ENCODE measurements around the gene SEMA3B. TPM values are rescaled to one million over a fixed set of nuclear protein-coding genes. Genes with fewer than 3 reads are reported as not detected.
"Not testable (repeated sequence)": the region's sequence is repeated elsewhere in the genome, so short reads cannot be mapped to it uniquely, and the experiment has no call there.

The SEMA3B gene
- total RNA-seq, 6 donors from 2014 or later, result 98.3 to 242 (median 122) TPM

DNA sequence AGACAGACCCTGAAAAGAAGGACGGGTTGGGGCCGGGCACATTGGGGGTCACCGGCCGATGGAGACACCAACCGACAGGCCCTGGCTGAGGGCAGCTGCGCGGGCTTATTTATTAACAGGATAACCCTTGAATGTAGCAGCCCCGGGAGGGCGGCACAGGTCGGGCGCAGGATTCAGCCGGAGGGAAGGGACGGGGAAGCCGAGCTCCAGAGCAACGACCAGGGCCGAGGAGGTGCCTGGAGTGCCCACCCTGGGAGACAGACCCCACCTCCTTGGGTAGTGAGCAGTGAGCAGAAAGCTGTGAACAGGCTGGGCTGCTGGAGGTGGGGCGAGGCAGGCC is 7.8 kb downstream of the SEMA3B start:
- DNase-seq, result no peak
- Histone ChIP-seq H3K36me3 (peaks cover 0 to 28% (median 8%) of the 10 kb centered on the region in 4 donors), H3K27me3 (peaks cover 0 to 13% (median 5%) of the 10 kb centered on the region in 4 donors), H3K27ac (no peak overlapping the region), H3K4me1 (peaks cover 18 to 38% (median 25%) of the 10 kb centered on the region in 4 donors), H3K4me3 (no peak overlapping the region), H3K9me3 (no peaks in the 10 kb centered on the region)
- ATAC-seq (ENCODE audit: low FRiP score in 2 of 2), result no peak
- TF ChIP-seq, protein P1, sequence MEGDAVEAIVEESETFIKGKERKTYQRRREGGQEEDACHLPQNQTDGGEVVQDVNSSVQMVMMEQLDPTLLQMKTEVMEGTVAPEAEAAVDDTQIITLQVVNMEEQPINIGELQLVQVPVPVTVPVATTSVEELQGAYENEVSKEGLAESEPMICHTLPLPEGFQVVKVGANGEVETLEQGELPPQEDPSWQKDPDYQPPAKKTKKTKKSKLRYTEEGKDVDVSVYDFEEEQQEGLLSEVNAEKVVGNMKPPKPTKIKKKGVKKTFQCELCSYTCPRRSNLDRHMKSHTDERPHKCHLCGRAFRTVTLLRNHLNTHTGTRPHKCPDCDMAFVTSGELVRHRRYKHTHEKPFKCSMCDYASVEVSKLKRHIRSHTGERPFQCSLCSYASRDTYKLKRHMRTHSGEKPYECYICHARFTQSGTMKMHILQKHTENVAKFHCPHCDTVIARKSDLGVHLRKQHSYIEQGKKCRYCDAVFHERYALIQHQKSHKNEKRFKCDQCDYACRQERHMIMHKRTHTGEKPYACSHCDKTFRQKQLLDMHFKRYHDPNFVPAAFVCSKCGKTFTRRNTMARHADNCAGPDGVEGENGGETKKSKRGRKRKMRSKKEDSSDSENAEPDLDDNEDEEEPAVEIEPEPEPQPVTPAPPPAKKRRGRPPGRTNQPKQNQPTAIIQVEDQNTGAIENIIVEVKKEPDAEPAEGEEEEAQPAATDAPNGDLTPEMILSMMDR (IDR thresholded peaks at IDR 0.05), result no peak
- TF ChIP-seq EP300 (IDR thresholded peaks at IDR 0.05) (no peak), POLR2AphosphoS5 (IDR thresholded peaks at IDR 0.05) (no peak), POLR2A (IDR thresholded peaks at IDR 0.05) (no peak)
- 87% methylated on average over 16 to 17 of the region's 17 CpGs for WGBS, 2 donors

DNA sequence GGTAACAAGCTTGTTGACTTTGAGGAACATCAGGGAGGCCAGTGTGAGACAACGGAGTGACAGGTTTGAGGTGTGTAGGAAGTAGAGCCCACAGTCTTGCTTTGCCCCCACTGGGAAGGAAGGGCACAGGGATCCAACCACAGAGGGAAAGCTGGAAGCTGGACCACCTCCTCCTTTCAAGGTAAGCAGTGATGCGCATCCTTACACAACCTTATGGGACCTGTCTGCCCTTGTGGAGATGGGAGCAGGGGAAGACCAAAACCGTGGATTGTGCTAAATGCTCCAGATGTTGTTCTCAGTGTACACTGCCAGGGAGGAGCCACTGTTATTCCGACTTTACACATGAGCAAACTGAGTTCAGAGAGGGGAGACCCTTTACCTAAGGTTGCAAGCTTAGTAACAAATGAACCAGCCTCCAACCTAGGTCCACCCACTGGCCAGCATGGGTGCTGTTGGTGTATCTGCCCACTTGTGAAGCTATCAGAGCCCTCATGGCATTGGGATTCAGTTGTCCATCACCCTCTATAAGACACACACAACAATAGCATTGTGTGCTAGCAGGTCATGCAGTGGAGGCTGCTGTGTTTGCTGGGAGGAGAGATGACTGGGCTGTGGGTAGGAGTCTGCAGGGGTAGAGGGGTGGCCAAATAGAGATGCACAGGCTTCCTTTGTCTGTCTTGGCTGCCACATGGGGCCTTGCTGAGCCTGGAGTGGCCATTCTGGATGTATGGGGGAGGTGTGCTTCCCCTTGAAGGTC is 9.4 kb downstream of the SEMA3B start:
- Histone ChIP-seq H3K36me3 (peaks cover 0 to 28% (median 8%) of the 10 kb centered on the region in 4 donors), H3K9me3 (no peaks in the 10 kb centered on the region), H3K4me3 (no peak overlapping the region), H3K27me3 (peaks cover 0 to 13% (median 5%) of the 10 kb centered on the region in 4 donors), H3K27ac (no peak overlapping the region), H3K4me1 (peaks cover 14 to 25% (median 15%) of the 10 kb centered on the region in 4 donors)
- DNase-seq (no peak), ATAC-seq (ENCODE audit: low FRiP score in 2 of 2) (no peak)
- TF ChIP-seq, protein P1 (IDR thresholded peaks at IDR 0.05), result no peak
- TF ChIP-seq EP300 (IDR thresholded peaks at IDR 0.05), result no peak
- TF ChIP-seq POLR2A (IDR thresholded peaks at IDR 0.05), result no peak
- TF ChIP-seq POLR2AphosphoS5 (IDR thresholded peaks at IDR 0.05), result no peak
- 85 to 90% methylated on average over 4 of the region's 4 CpGs for WGBS, 2 donors

DNA sequence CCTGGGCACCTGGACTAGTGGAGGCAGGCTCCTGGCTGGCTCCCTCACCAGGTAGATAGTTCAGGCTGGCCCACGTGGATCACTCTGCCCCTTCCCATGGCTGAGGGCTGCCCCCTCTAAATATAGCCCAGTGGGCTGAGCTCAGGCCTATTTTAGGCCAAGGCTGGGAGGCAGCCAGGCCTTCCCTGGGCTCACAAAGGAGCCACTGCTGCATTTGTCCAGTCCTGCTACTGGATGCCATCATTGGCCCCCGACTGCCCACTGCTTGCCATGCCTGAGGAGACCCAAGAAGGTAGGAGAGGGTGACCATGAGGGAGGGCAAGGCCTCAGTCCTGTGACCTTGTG is 9.9 kb downstream of the SEMA3B start, which contains the start of gene LSMEM2:
TSS of gene LSMEM2 (plus strand) at position 208 of the 345 bp plus-strand sequence. CDS start at position 235, 27 bp downstream.
- no peaks in the 10 kb centered on the region for H3K9me3 ChIP-seq
- no peak for DNase-seq
- H3K4me3 ChIP-seq, result no peak within 1 kb of the TSS
- ATAC-seq (ENCODE audit: low FRiP score in 2 of 2), result no peak
- no peak within 1 kb of the TSS for H3K27ac ChIP-seq
- TF ChIP-seq POLR2AphosphoS5 (IDR thresholded peaks at IDR 0.05) (no peak), POLR2A (IDR thresholded peaks at IDR 0.05) (no peak)
- peaks cover 8 to 19% (median 10%) of the 10 kb centered on the region in 4 donors for H3K4me1 ChIP-seq
- peaks cover 0 to 28% (median 8%) of the 10 kb centered on the region in 4 donors for H3K36me3 ChIP-seq
- WGBS, 2 donors, result 57% methylated on average over 2 of the region's 2 CpGs; no CpG with 5 or more reads in 1 of the 2 donors
- H3K27me3 ChIP-seq, result peaks cover 0 to 13% (median 3%) of the 10 kb centered on the region in 4 donors

DNA sequence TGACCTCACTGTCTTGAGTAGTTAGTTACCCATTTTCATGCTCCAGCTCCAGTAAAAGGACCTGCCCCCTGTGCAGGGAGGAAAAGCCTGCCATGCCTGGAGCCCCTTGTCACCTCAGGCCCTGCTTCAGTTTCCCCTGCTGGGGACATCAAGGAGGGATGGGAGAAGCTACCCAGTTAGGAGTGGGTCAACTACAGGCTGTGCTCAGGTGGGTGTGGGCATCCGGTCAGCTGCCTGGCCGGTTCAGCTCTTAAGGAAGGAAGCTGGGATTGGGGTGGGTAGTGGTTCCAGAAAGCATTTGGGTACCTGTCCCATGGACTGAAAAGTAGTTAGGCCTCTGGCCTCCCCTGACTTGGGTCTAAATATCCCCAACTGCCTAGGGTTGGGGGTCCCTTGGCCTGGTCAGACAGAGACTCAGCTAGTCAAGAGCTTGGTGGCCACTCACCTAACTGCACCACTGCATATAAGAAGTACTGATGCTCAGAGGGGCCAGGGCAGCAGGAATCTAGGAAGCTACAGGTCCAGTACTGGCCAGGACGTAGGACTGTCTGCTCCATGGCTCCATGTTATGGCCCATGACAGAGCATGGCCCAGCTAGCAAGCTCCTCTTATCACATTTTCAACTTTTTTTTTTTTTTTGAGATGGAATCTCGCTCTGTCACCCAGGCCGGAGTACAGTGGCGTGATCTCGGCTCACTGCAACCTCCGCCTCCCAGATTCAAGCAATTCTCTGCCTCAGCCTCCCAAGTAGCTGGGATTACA is 10.5 kb downstream of the SEMA3B start:
- H3K36me3 ChIP-seq, result peaks cover 0 to 28% (median 8%) of the 10 kb centered on the region in 4 donors
- TF ChIP-seq, protein P1 (IDR thresholded peaks at IDR 0.05), result no peak
- no peak for TF ChIP-seq POLR2A (IDR thresholded peaks at IDR 0.05)
- no peak for TF ChIP-seq POLR2AphosphoS5 (IDR thresholded peaks at IDR 0.05)
- TF ChIP-seq EP300 (IDR thresholded peaks at IDR 0.05), result no peak
- no peak overlapping the region for H3K4me3 ChIP-seq
- peaks cover 3 to 14% (median 5%) of the 10 kb centered on the region in 4 donors for H3K4me1 ChIP-seq
- WGBS, 2 donors, result 87 to 94% methylated on average over 6 to 8 of the region's 8 CpGs
- no peak for DNase-seq
- ATAC-seq (ENCODE audit: low FRiP score in 2 of 2), result no peak
- no peaks in the 10 kb centered on the region for H3K9me3 ChIP-seq
- H3K27ac ChIP-seq, result no peak overlapping the region
- peaks cover 0 to 12% (median 3%) of the 10 kb centered on the region in 4 donors for H3K27me3 ChIP-seq

DNA sequence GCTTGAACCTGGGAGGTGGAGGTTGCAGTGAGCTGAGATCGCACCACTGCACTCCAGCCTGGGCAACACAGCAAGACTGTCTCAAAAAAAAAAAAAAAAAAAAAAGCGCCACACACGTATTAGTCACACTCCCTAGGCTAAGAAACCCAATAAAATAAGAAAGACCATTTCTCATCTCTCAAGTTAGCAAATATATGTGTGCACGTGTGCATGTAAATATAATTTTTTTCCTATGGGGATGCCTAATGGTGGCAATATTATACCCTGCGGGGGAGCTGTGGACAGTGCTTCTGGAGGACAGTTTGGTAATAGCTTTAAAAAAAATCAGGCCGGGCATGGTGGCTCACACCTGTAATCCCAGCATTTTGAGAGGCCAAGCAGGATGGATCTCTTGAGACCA is 15.2 kb downstream of the SEMA3B start:
- H3K27ac ChIP-seq; H3K27me3 ChIP-seq; ATAC-seq (ENCODE audit: low FRiP score in 2 of 2); H3K4me1 ChIP-seq; DNase-seq; H3K9me3 ChIP-seq; H3K4me3 ChIP-seq: not testable (repeated sequence)
- peaks cover 8 to 30% (median 26%) of the 10 kb centered on the region in 4 donors for H3K36me3 ChIP-seq
- WGBS, 2 donors, result 89 to 91% methylated on average over 6 of the region's 6 CpGs

All from upper lobe of left lung (tissue), 6 donors.